Left ventricle myocardium superior (tissue), 1 donor: ENCODE measurements around the gene ATG16L2. TPM values are rescaled to one million over a fixed set of nuclear protein-coding genes. Genes with fewer than 3 reads are reported as not detected.
"Not testable (repeated sequence)": the region's sequence is repeated elsewhere in the genome, so short reads cannot be mapped to it uniquely, and the experiment has no call there.

Experiments
- ATAC-seq: fragments of 200-7000 bp; cut with Tn5 transposase; one replicate; pipeline ENCODE4 v1.9.1; 2020; ENCODE audit warnings: mild to moderate bottlenecking, moderate library complexity
- DNase-seq: peaks from one replicate; pipeline ENCODE4 v3.0.0-alpha.2; 2020
- intact Hi-C: fragments of 100-400 bp; cut with micrococcal nuclease; formaldehyde crosslinking; loops from one replicate; pipeline ENCODE4 v1.11.0; 2022
- total RNA-seq: library from RNA; stranded (reverse); fragmentation: NEBNext Ultra II Directional; extraction: Animal tissue kit (Norgen Biotek cat#: 25700); gene quantifications from one replicate; pipeline ENCODE4 v1.2.1, GENCODE V29; 2021
- donor health status: DM: no; HTN: yes; CAD: no; lungs with severe emphysema.

The ATG16L2 gene
- total RNA-seq, 1 donor from 2014 or later, result 16.3 TPM

DNA sequence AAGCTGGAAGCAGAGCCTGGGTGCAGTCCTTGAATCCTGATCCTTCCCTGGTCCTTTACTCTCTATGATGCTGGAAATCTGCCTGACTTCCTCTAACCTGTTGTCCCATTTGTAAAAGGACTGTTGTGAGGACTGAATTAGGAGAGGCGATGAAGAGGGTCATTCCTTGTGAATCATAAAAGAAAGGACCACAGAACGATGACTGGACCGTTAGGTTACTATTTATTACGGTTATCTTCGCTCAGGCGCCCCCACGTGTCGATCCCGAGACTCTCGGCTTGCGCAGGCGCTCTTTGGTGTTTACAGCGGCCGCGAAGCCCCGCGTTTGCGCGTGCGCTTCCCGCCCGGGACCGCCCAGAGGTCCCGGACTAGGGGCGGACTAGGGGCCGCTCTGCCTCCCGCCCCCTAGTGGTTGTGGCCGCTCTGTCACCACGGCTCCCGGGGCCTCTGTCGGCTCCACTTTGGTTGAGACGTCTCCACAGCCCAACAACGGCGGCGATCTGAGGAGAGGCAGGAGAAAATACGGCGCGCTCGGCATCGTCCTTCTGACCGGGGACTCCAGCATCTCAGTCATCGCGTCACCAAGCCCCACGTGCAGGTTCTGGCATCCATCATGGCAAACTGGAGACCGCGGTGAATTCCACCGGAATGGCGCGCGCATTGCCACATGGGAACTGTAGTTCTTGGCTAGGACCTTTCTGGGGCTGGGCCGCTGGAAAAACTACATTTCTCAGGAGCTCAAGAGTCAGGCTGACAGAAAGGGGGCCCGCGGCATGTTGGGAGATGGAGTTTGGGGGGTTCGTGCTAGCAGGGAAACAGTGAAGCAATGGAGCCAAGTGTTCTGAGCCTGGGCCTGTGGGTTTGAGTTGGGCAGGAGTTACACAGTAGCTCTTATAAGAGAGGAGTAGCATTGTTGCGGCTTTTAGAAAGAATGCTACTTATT, 20.5 kb upstream of the ATG16L2 start, which contains the start of gene STARD10:
Gene STARD10 (minus strand): TSS at position 623 of the 943 bp plus-strand sequence. CDS start 12,866 bp downstream, outside the sequence.
- ATAC-seq, result peak; percentile 93
- intact Hi-C loops, result loop anchor here (5.0 kb wide), 1 partner anchor 66 kb away; no protein-coding TSS in a partner anchor

GRCh38 chr11:72798361-72798760, 15.8 kb upstream of the ATG16L2 start:
- ATAC-seq (no peak), DNase-seq (no peak)
- intact Hi-C loops, result no loop called here

More for the DNA sequence above, 20.5 kb upstream of the ATG16L2 start, which contains the start of gene STARD10:
- DNase-seq, result peak; percentile 99

DNA sequence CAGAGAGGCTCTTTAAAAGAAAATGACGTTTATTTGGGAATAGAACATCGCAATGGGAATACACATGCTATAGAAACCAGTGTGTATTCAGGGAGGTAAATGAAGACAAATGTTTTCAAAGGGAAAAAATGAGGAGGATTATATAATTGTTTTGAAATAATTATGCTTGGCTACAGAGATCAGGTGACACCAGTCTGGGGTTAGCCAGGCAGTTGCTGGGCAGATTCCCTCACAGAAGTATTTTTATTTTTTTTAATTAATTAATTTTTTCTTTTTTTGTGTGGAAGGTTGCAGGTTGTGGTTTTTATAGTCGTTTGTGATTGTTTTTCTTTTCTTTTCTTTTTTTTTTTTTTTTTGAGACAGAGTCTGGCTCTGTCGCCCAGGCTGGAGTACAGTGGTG, 14.8 kb upstream of the ATG16L2 start:
- intact Hi-C loops, result no loop called here
- DNase-seq (no peak), ATAC-seq (no peak)

DNA sequence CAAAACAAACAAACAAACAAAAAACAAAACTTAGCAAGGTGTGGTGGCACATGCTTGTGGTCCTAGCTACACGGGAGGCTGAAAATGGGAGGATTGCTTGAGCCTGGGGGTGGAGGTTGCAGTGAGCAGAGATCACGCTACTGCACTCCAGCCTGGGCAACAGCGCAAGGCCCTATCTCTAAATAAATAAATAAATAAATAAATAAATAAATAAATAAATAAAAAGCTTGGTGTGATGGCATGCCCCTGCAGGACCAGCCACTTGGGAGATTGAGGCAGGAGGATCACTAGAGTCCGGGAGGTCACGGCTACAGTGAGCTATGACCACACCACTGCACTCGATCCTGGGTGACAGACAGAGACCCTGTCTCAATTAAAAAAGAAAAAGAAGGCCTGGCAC, 11.4 kb upstream of the ATG16L2 start:
- no peak for DNase-seq
- intact Hi-C loops, result no loop called here
- ATAC-seq, result no peak

DNA sequence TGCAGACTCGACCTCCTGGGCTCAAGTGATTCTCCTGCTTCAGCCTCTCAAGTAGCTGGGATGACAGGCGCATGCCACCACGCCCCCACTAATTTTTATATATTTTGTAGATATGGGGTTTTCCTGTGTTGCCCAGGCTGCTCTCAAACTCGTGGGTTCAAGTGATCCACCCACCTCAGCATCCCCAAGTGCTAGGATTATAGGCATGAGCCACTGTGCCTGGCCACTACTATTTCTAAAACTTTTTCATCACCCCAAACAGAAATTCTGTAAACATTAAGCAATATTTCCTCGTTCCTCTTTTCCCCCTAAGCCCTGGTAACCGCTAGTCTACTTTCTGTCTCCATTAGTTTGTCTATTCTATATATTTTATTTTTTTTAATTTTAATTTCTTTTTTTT, 9.0 kb upstream of the ATG16L2 start:
- intact Hi-C loops, result no loop called here
- ATAC-seq, result no peak

DNA sequence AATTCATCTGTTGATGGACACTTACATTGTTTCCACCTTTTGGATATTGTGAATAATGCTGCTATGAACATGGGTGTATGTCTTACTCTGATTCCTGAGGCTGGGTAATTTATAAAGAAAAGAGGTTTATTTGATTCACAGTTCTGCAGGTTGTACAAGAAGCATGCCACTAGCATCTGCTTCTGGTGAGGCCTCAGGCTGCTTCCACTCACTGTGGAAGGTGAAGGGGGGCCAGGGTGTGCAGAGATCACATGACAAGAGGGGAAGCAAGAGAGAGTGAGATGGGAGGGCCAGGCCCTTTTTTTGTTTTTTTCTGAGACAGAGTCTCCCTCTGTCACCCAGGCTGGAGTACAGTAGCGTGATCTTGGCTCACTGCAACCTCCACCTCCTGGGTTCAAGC, 7.8 kb upstream of the ATG16L2 start:
- intact Hi-C loops, DNase-seq: not testable (repeated sequence)

More for the DNA sequence above, 9.0 kb upstream of the ATG16L2 start:
- DNase-seq, result no peak

GRCh38 chr11:72807021-72807693, 7.1 kb upstream of the ATG16L2 start:
- intact Hi-C loops, result no loop called here
- ATAC-seq, result peak; percentile 54

More for the DNA sequence above, 7.8 kb upstream of the ATG16L2 start:
- not testable (repeated sequence) for ATAC-seq

DNA sequence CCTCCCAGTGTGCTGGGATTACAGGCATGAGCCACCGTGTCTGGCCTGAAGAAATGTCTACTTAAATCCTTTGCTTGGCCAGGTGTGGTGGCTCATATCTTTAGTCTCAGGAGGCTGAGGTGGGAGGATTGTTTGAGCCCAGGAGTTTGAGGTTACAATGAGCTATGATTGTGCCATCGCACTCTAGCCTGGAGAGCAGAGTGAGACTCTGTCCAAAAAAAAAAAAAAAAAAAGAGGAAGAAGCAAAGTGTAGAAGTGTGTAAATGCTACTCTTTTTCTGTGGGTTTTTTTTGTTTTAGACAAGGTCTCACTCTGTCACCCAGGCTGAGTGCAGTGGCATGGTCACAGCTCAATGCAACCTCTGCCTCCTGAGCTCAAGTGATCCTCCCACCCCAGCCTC, 6.4 kb upstream of the ATG16L2 start:
- DNase-seq, result no peak
- peak; percentile 52 for ATAC-seq
- intact Hi-C loops, result no loop called here

More at GRCh38 chr11:72807021-72807693, 7.1 kb upstream of the ATG16L2 start:
- DNase-seq, result no peak

DNA sequence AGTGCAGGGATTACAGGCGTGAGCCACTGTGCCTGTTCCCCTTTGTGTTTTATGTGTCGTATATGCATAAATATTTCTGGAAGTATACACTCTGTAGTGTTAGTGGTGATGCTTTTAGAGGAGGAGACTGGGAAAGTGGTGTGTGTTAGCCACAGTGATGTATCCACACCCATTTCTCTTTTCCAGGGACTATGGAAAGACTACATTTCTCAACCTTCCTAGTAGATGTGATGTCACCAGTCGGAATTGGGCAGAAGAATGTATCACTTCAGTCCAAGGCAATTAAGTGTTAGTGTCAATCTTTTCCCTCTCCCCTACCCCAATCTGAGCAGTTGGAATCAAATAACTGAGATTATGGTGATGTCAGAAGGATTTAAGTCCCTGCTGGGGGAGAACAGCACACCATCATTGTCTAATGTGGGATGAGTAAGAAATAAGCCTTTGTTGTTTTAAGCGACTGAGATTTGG, 5.8 kb upstream of the ATG16L2 start:
- intact Hi-C loops, result no loop called here
- ATAC-seq, result no peak
- DNase-seq, result no peak

- intact Hi-C loops, ATAC-seq, DNase-seq: not testable (repeated sequence)
Measured at GRCh38 chr11:72811686-72812085, 2.5 kb upstream of the ATG16L2 start.

GRCh38 chr11:72812604-72812966, 1.6 kb upstream of the ATG16L2 start:
- DNase-seq, result no peak
- intact Hi-C loops, result no loop called here
- no peak for ATAC-seq

DNA sequence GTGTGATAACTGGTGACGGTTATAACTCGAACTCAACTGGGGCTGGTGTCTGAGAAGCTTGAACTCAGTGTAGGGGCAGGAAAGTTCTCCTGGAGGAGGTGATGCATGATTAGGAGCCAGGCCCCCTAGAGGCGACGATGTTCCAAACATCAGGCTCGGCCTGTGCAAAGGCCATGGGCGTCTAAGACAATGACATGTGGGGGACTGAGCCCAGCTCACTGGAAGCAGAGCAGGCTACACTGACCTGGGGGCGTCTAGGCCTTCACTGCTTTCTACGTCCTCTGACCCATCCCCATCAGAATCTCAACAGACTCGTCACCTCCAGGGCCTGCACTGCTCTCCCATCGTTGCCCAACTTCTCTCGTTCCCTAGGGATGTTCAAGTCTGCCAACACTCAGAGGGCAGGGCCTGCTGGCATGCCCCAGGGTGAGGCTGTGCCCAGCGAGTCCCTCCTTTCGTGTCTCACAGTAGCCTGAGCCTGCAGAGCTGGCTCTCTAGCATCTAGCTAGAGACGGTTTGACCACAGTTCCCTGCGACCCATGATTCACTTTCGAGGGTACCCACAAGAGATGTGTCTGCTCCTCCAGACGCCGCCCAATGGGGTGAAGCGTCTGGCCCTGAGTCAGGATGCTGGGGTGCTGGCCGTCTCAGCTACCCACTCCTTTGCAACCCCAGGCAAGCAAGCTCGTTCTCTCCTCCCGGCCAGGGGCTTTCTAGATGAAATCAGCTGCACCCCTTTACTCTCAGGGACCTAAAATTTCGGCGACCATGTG, 1.1 kb upstream of the ATG16L2 start:
- peak; percentile 64 for DNase-seq
- intact Hi-C loops, result no loop called here
- peak; percentile 35 for ATAC-seq

DNA sequence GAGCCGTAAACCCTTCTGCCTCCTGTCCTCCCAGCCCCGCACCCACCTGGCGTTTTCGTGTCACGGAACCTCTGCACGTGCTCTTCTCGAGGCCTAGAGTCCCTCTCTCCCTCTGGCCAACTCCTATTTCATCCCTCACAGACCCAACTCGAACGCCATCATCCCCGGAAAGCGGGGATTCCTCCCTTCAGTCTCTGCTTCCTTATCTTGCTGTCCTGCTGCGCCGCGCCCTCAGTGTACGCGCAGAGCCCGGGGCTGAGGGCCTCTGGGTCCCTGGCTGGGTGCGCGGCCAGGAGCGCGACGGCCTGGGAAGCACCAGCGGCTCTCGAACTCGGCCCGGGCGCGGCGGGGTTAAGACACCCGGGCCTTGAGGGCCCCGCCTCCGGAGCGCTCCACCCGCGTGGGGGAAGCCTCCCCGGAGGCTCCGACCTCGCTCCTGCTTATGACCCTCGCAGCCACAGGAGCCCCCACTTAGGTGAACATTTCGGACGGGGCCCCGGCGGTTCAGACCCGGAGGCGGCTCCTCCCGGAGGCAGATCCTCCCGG, 398 bp upstream of the ATG16L2 start:
- intact Hi-C loops, result no loop called here
- ATAC-seq (peak; percentile 88), DNase-seq (peak; percentile 92)

- DNase-seq (no peak), ATAC-seq (no peak)
- intact Hi-C loops, result no loop called here
Measured at GRCh38 chr11:72815110-72815618, 953 bp downstream of the ATG16L2 start.

DNA sequence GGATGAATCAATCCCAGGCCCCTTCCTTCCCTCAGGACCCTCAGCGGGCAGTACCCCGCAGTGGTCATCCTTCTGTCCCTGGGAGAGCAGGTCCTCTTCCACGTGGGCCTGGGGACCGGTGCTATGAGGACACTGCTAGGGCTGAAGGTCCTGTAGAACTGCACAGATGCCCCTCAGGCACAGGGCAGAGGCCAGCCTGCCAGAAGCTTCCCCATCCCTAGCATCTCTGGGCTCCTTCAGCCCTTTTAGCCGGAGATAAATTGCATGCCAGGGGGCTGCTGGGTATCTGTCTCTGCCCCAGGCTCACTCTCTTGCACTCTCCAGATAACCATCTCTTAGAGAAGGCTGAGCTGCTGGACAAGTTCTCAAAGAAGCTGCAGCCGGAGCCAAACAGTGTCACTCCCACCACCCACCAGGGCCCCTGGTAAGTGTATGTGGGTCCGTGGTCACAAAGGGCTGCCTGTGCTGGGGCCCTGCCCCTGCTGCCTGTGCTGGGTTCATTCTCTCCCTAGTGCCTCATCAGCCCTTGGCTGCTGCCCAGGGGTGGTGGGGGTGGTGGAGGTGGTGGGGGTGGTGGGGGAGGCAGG, 2.3 kb downstream of the ATG16L2 start:
- ATAC-seq (no peak), DNase-seq (no peak)
- intact Hi-C loops, result no loop called here

GRCh38 chr11:72817966-72818365, 3.8 kb downstream of the ATG16L2 start:
- no peak for ATAC-seq
- intact Hi-C loops, result no loop called here
- no peak for DNase-seq

GRCh38 chr11:72818971-72819370, 4.8 kb downstream of the ATG16L2 start:
- no peak for ATAC-seq
- DNase-seq, result no peak
- intact Hi-C loops, result no loop called here

DNA sequence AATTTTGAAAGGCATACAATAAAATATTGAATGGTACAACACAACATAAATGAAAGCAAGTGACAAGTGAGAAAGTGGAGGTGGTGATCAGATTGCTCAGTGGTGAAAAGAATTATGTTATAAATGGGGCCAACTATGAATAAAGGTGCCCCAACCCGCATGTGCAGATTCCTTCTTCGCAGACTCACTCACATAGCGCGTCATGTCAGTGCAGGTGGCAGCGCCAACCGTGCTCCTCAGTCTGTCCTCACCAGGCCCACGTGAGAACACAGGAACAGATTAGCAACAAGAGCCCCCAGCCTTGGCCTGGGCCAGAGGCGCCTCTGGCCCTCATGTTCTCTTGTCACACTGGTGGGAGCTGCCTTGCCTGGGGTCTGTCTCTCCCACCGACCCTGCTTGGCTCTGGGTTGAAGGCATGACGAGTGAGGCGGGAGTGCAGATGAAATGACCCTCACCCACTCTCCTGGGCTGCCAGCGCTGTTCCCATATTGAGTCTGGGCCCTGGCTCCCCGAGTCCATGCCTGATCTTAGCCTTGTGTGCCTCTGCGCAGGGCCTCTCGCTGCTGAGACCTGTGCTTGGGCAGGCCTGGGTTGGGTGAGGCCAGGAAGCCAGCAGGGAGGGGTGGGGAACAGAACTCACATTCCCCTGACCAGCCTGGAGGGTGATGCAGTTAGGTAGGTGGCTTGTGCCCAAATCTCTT, 6.4 kb downstream of the ATG16L2 start:
- intact Hi-C loops, result no loop called here
- DNase-seq (no peak), ATAC-seq (no peak)
